Fibroblast of the aortic adventitia (primary cell): ENCODE results near the gene PDE11A. TPM values are rescaled to one million over a fixed set of nuclear protein-coding genes. Genes with fewer than 3 reads are reported as not detected.
A peak's percentile ranks its signal among the peaks of the same experiment; 100 is the strongest.

Source experiments
- DNase-seq: peaks from one replicate; pipeline ENCODE4 v3.0.0-alpha.2; 2010; ENCODE audit warnings: low read depth
- H3K4me3 ChIP-seq: 2 replicates; pipeline ENCODE4 v1.5.1; 2011; ENCODE audit warnings: low read depth, mild to moderate bottlenecking, control low read depth, low read length, moderate library complexity
- total RNA-seq: library from RNA; depleted of rRNA; stranded (reverse); fragments of >200 nt; gene quantifications from 2 replicates; pipeline ENCODE4 v1.2.3, GENCODE V29; 2012; ENCODE audit warnings: low replicate concordance
- TF ChIP-seq, protein P1 (sequence below): IDR thresholded peaks from 2 replicates; pipeline ENCODE4 v1.5.1; 2011; ENCODE audit warnings: mild to moderate bottlenecking, low read length, control low read depth, inconsistent platforms; ENCODE audit not compliant: insufficient read depth

The PDE11A gene
- total RNA-seq, 1 donor: not detected

- H3K4me3 ChIP-seq: no peak overlapping the region
- DNase-seq: peak; percentile 68
- TF ChIP-seq, protein P1, sequence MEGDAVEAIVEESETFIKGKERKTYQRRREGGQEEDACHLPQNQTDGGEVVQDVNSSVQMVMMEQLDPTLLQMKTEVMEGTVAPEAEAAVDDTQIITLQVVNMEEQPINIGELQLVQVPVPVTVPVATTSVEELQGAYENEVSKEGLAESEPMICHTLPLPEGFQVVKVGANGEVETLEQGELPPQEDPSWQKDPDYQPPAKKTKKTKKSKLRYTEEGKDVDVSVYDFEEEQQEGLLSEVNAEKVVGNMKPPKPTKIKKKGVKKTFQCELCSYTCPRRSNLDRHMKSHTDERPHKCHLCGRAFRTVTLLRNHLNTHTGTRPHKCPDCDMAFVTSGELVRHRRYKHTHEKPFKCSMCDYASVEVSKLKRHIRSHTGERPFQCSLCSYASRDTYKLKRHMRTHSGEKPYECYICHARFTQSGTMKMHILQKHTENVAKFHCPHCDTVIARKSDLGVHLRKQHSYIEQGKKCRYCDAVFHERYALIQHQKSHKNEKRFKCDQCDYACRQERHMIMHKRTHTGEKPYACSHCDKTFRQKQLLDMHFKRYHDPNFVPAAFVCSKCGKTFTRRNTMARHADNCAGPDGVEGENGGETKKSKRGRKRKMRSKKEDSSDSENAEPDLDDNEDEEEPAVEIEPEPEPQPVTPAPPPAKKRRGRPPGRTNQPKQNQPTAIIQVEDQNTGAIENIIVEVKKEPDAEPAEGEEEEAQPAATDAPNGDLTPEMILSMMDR: peak; percentile 92
These were observed 347.9 kb downstream of the PDE11A start for GRCh38 chr2:177724398-177725287.

DNA sequence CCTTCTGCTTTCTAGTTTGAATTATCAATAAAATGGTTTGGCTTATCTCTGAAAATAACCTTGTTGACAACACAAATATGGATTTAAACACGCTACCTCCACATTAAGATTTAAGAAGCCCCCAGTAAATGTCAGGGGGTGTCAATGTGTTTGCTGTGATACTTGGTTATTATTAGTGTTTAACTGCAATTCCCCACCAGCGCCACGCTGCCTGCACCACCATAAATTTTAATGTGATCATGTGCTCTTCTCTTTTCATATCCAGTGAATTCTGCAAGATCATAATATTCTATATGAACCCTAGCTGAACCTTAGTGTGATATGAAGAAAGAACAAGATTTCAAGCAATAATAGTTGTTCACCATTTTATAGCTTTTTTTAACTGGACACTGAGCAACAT lies 349.3 kb downstream of the PDE11A start:
- TF ChIP-seq, protein P1: no peak
- H3K4me3 ChIP-seq: no peak overlapping the region
- no peak for DNase-seq

- TF ChIP-seq, protein P1: no peak
- H3K4me3 ChIP-seq: no peak overlapping the region
- no peak for DNase-seq
These were observed 350.6 kb downstream of the PDE11A start for GRCh38 chr2:177721818-177722567.

DNA sequence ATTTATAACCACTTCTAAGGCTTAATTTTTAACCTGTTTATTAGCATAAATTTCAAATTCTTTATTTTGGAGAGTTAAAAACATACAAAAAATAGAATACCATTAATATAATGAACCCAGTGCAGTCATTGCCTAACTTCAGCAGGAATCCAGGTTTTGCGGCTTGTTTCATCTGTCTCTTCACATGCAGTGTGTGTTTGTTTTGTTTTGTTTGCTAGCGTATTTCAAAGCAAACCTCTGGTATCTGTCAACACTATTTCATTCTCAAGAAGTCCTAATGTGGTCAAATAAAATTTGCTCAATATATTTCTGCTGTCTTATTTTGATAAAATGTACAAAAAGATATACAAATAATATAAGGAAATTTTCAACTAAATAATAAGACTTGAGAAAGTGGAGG lies 351.5 kb downstream of the PDE11A start:
- no peak for DNase-seq
- TF ChIP-seq, protein P1: no peak
- H3K4me3 ChIP-seq: no peak overlapping the region

GRCh38 chr2:177717831-177718618 lies 354.6 kb downstream of the PDE11A start:
- no peak for DNase-seq
- TF ChIP-seq, protein P1: no peak
- no peak overlapping the region for H3K4me3 ChIP-seq

GRCh38 chr2:177716484-177716883 lies 356.1 kb downstream of the PDE11A start:
- TF ChIP-seq, protein P1: no peak
- no peak for DNase-seq
- H3K4me3 ChIP-seq: no peak overlapping the region
